HG02610 (cell line): ENCODE measurements around the gene C1orf74.

Source experiments
- ATAC-seq: cut with Tn5 transposase; IDR thresholded peaks from one replicate; pipeline ENCODE4 v1.9.1; 2021; ENCODE audit warnings: mild to moderate bottlenecking, moderate library complexity; ENCODE audit not compliant: unreplicated experiment

Gene C1orf74

DNA sequence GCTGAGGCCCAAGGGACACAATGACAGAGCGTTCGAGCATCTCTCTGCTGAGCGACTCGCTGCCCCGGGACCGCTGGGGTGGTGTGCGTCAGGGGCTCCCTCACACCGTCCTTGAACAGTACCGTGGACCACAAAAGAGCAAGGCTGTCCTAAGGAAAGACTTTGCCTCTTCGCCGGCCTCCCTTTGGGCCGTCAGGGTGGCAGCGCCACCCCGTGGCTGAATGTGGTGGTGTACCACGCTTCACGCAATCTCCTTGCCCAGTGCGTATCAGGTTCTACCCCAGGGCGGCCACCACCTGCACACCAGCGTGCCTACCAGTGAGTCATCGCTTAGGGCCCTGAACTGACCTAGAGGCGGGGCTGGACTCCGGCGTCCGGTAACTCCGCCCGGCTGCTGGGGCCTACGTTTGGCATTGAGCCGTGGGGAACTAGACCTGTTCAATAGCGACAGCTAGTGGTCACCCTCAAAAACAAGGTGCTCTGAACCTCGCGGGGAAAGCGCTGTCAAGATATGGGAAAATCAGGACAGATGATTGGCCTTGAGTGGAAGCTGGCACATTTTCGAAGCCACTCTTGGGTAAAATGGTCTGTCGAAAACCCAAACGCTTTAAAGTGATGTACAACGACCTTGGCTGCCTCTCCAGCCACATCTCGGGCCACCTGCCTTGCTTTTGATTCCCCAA, 36.6 kb downstream of the C1orf74 start:
- ATAC-seq, result peak; percentile 52

DNA sequence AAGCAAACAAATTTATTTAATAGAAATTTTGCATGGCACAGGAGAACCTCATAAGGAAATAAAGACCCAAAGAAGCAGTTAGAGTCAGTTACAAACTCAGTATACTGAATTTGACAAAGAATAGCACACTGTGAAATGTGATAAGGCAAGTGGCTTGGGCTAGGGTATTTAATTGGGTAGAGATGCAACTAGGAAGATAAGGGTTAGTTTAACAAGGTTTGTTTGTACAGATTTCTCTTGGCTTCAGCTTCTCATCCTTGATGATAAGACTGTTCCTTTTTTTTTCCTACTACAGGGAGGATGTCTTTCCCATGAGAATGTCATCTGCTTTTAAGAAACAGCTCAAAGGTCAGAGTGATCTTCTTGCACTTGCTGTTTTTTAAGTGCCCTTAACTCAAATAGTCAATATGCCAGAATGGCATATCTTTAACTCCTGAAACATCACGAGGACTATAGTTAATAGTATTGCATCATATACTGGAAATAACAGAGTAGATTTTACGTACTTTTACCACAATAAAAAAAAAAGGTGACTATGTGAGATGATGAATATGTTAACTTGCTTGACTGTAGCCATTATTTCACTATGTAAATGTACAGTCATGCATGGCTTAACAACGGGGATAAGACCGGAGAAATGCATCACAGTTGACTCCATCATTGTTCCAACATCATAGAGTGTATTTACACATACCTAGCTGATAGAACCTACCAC, 37.8 kb downstream of the C1orf74 start:
- ATAC-seq, result no peak

DNA sequence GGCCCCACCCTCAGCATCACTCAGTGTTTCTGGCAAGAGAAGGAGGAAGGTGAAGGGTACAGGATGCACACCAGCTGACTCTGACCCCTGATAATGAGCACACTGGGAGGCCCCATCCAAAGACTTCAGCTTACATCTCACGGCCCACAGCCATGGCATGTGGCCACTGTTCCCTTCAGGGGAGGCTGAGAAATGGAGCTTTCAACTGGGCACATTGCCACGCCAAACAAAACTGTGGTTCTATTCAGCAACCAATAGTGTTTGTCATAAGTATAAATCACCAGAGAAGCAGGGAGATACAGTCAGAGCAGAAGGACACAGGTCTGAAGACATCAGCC, 41.2 kb downstream of the C1orf74 start:
- no peak for ATAC-seq

DNA sequence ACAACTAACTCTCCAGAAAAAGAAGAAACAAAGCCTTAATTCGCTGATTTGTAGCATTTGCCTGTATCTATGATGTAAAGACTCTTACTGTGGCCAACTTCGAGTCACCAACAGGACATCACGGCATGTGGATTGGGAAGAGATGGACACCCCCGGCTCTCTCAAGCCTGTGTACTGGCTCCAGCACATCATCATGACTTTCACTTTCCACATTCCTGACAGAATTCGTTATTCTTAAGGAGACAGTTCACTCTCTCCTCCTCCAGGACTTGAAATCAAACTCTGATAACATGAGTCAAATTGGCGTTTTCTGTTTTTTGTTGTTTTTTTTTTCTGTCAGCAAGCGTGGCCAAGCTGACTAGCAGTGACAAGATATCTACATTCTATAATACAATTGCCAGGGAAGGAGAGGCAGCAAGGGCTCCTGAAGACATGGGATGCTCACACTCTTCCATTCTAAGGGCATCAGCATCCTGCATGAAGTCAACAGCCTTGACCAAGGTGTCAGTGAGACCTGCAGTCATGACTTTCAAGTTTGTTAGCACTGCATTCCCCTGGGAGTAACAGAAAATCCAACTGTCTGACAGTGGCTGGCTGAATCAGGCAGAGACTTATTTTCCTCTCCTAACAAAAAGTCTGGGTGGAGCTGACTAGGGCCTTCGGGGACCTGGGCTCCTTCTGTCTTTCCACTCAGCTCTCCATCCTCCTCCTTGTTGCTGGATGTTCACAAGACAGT, 41.8 kb downstream of the C1orf74 start:
- ATAC-seq, result no peak

DNA sequence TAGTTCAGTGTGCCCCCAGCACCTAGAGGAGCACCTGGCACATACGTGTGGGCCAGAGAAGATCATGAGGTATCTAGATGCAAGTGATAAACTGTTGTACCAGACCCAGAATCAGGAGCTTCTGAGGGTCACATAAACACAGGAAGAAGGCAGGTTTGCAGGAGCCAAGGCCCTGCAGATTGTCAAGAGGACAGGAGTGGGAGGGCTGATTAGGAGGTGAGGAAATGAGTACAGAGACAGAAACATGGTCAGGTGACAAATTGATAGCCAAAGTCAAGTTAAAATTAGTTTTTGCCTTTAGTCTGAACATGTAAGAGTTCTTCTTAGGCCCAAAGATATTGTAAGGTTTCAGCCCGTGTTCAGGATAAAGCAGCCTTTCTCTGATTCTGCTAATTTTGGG, 42.5 kb downstream of the C1orf74 start:
- ATAC-seq, result no peak

DNA sequence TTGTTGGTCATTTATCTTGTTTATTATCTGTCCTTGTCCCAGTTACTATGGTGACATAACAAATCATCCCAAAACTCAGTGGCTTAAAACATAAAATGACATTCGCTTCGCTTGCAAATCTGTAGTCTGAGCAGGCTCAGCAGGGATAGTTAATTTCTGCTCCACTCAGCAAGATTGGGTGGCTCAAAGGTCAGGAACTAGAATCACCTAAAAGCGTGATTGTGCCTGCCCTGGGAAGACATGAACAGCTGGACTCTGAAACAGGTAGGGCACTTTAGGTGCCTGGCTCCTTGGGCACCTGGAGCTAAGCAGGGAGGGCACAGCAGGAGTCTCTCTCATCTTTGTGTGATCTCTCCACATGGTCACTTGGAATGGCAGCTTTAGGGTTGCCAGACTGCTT, 43.2 kb downstream of the C1orf74 start:
- no peak for ATAC-seq

DNA sequence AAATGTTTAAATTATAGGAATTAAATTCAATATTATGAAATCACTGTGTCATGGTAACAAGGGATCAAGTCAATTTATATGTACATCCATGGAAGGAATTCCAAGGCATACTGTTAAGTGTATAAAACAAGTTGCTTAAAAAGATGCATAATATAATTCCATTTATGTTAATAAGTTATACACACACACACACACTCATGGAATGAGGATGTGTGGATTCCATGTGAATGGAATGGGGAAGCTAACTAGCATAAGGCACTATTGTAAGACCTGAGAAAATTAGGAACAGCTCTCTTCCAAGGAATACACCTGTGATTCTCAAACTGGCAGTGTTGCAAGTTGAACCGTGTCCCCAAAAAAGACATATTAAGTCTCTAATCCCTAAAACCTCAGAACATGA, 46.1 kb downstream of the C1orf74 start:
- ATAC-seq, result no peak

DNA sequence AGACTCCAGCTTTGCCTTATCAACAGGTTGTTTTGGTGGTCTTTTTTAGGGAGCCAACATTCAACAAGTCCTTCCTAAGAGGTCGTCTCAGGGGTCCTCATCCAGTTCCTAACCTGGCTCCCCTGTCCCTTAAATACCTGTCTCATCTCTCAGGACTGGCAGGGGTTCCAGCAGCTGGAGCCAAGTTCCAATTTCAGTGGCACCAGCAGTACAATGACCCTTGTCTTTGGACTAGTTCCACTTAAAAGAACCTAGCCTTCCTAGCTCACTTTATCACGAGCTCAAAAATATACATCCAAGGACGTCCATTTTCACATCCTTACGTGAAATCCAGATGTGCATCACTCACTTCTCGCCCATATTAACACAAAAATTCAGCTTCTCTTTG, 47.2 kb downstream of the C1orf74 start:
- no peak for ATAC-seq

DNA sequence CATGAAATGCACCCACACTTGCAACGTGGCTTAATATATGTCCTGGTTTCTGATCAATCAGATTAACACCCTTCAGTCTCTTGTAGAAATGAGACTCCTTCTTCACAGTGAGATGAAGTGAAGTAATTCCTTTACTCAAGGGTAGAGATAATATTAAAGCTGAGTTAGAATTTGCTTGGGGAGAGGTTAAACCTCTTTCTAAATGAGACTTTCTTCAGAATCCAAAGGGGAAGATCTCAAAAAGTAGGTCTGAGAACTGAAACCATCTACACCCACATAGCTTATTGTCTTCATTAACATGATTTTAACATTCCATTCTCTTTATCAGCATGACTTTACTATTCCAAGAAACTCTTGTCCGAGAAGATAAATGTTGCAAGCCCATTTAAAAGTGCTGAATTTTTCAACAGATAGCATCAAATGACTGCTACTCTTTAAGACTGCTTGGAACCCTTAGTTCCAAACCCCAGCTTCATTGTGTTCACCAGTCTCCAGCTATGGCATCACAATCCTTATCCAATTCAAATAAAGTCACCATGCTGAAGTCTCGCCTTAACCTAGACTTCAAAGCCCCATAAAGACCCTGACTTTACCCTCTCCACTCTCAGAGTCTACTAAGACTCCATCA, 47.8 kb downstream of the C1orf74 start:
- no peak for ATAC-seq

DNA sequence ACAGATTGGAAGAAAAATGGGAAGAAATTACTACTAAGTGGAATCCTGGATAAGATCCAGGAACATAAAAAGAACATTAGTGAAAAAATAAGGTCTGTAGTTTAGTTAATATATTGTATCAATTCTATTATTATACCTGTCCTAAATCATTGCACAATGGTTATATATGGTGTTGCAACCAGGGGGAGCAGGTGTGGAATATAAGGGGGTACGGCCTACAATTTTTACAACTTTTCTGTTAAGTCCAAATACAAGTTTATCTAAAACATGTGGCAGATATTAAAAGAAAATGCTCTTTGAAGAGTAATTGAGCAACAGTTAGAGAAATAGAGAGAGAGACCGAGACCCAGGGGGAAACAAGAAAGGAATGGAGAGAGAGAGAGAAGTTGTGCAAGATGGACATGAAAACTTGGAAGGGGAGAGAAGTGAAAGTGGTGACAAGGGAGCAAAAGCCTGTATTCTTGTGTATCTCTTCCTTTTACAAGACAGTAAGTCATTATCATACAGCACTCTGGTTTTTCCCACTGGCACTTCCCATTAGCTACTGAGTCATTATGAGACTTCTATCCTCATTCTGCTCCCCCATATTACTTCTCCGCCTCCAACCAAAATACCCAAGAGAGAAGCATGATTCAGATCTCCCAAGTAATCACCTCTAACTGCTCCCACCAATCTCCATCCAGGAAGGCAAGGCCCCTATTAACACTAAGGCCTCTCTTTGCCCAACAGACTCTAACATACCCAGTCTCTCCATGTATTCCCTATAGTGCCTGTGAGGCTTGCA, 50.8 kb downstream of the C1orf74 start:
- no peak for ATAC-seq

DNA sequence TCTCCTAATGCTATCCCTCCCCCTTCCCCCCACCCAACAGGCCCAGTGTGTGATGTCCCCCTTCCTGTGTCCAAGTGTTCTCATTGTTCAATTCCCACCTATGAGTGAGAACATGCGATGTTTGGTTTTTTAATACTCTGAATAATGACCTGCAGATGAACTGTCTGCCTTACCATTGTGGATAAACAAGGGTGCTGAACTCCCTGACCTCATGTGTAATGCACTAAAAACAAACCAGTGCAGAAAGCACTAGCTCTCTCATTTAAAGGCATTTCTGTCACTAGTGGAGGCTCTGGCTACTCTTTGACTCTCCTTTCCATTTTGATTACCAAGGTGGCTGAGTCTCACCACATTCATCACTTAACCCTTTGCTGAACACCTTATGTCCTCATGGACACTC, 51.6 kb downstream of the C1orf74 start:
- ATAC-seq, result no peak

DNA sequence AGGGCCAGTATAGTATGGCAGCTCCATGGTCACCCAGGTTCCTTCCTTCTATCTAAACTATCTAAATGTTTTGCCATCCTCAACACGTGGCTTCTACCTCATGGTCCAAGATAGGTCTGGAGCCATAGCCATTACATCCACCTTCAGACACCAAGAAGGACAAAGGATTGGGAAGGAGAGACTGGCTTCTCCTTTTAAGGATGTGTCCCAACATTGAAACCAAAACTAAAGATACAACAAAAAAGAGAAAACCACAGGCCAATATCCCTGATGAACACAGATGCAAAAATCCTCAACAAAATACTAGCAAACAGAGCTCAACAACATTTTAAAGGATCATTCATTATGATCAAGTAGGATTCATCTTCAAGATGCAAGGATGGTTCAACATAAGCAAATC, 54.9 kb downstream of the C1orf74 start:
- ATAC-seq, result no peak
